ENCODE results near the gene TFPT.

DNA sequence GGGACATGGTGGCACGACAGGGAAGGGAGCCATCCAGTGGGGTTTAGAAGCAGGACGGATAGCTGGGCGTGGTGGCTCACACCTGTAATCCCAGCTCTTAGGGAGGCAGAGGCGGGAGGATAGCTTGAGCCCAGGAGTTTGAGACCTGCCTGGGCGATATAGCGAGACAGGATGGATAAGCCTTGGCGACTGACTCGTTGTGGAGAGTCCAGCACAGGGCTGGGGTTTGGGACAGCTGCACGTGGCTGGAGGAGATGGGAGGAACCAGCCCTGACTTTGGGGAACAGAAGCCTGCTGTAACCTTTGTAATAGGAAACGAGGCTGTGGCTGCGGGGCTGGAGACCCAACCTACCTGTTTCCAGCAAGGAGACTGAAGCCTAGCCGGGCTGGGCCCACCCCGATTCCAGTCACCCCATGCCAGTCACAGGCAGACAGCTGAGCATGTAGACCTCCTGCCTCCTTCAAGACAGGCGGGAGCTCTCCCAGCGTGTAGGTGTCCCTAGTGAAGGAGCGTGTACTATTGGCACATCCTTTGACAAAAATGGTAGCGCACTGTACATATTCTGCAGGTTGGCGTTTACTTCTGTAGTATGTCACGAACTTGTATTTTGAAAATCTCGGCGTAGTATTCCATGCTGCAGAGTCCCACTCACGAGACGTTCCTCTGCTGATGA is 36.0 kb upstream of the TFPT start:
- TF ChIP-seq, protein P1, sequence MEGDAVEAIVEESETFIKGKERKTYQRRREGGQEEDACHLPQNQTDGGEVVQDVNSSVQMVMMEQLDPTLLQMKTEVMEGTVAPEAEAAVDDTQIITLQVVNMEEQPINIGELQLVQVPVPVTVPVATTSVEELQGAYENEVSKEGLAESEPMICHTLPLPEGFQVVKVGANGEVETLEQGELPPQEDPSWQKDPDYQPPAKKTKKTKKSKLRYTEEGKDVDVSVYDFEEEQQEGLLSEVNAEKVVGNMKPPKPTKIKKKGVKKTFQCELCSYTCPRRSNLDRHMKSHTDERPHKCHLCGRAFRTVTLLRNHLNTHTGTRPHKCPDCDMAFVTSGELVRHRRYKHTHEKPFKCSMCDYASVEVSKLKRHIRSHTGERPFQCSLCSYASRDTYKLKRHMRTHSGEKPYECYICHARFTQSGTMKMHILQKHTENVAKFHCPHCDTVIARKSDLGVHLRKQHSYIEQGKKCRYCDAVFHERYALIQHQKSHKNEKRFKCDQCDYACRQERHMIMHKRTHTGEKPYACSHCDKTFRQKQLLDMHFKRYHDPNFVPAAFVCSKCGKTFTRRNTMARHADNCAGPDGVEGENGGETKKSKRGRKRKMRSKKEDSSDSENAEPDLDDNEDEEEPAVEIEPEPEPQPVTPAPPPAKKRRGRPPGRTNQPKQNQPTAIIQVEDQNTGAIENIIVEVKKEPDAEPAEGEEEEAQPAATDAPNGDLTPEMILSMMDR (IDR thresholded peaks at IDR 0.05; ENCODE audit: borderline replicate concordance, extremely low read depth, low read length, poor library complexity, severe bottlenecking), result no peak
- TF ChIP-seq EZH2 (IDR thresholded peaks at IDR 0.05; ENCODE audit: borderline replicate concordance, low read depth, low read length, severe bottlenecking), result no peak
